ENCODE results near the gene SLC16A4.
"Not testable (repeated sequence)": the region's sequence is repeated elsewhere in the genome, so short reads cannot be mapped to it uniquely, and the experiment has no call there.

Gene SLC16A4

GRCh38 chr1:110390692-110391245 lies at the start of gene SLC16A4:
Gene SLC16A4 (minus strand): TSS chr1:110391026. CDS start chr1:110389323, 1,703 bp downstream.
- DNase-seq (ENCODE audit: low spot score) = no peak

GRCh38 chr1:110439873-110440272 lies 49.0 kb upstream of the SLC16A4 start:
- not testable (repeated sequence) for DNase-seq (ENCODE audit: low spot score)

- no peak for DNase-seq (ENCODE audit: low spot score)
Observed at GRCh38 chr1:110438893-110439292, 48.1 kb upstream of the SLC16A4 start.

GRCh38 chr1:110437645-110438299 lies 46.9 kb upstream of the SLC16A4 start:
- DNase-seq (ENCODE audit: low spot score) = not testable (repeated sequence)

- DNase-seq (ENCODE audit: low spot score) = no peak
Observed at GRCh38 chr1:110436635-110437034, 45.8 kb upstream of the SLC16A4 start.

GRCh38 chr1:110434946-110435345 lies 44.1 kb upstream of the SLC16A4 start:
- no peak for DNase-seq (ENCODE audit: low spot score)

- no peak for DNase-seq (ENCODE audit: low spot score)
Observed at GRCh38 chr1:110433803-110434202, 43.0 kb upstream of the SLC16A4 start.

- DNase-seq (ENCODE audit: low spot score) = no peak
Observed at GRCh38 chr1:110433213-110433612, 42.4 kb upstream of the SLC16A4 start.

GRCh38 chr1:110430901-110431300 lies 40.1 kb upstream of the SLC16A4 start:
- no peak for DNase-seq (ENCODE audit: low spot score)

GRCh38 chr1:110430366-110430765 lies 39.5 kb upstream of the SLC16A4 start:
- DNase-seq (ENCODE audit: low spot score) = no peak

GRCh38 chr1:110428946-110429345 lies 38.1 kb upstream of the SLC16A4 start:
- DNase-seq (ENCODE audit: low spot score) = no peak

GRCh38 chr1:110426854-110427253 lies 36.0 kb upstream of the SLC16A4 start:
- no peak for DNase-seq (ENCODE audit: low spot score)

GRCh38 chr1:110425612-110426152 lies 34.9 kb upstream of the SLC16A4 start:
- DNase-seq (ENCODE audit: low spot score) = no peak

GRCh38 chr1:110424699-110425611 lies 34.1 kb upstream of the SLC16A4 start:
- no peak for DNase-seq (ENCODE audit: low spot score)

GRCh38 chr1:110420874-110421793 lies 30.3 kb upstream of the SLC16A4 start:
- peak; percentile 19 for DNase-seq (ENCODE audit: low spot score)

GRCh38 chr1:110420023-110420662 lies 29.3 kb upstream of the SLC16A4 start:
- DNase-seq (ENCODE audit: low spot score) = no peak

GRCh38 chr1:110418729-110419128 lies 27.9 kb upstream of the SLC16A4 start:
- no peak for DNase-seq (ENCODE audit: low spot score)

- DNase-seq (ENCODE audit: low spot score) = not testable (repeated sequence)
Observed at GRCh38 chr1:110413045-110413444, 22.2 kb upstream of the SLC16A4 start.

GRCh38 chr1:110412576-110412975 lies 21.8 kb upstream of the SLC16A4 start:
- DNase-seq (ENCODE audit: low spot score) = peak; percentile 67

GRCh38 chr1:110411173-110411735 lies 20.4 kb upstream of the SLC16A4 start:
- no peak for DNase-seq (ENCODE audit: low spot score)

GRCh38 chr1:110409316-110409715 lies 18.5 kb upstream of the SLC16A4 start:
- no peak for DNase-seq (ENCODE audit: low spot score)

Data from activated CD4-positive, alpha-beta T cell treated with anti-CD3 and anti-CD28 coated beads, Interleukin-2, Interleukin-4, amounts not matched to agents 100 ng/mL and 50 ng/mL, durations not matched to agents 16 hours and 8 hours (primary cell).